Glomerular visceral epithelial cell (primary cell): ENCODE results near the gene SNX18.
"Not testable (repeated sequence)": the region's sequence is repeated elsewhere in the genome, so short reads cannot be mapped to it uniquely, and the experiment has no call there.

ENCODE experiments used
- DNase-seq: peaks from one replicate; pipeline ENCODE4 v3.0.0-alpha.2; 2016; ENCODE audit errors: extremely low spot score

The SNX18 gene, protein sequence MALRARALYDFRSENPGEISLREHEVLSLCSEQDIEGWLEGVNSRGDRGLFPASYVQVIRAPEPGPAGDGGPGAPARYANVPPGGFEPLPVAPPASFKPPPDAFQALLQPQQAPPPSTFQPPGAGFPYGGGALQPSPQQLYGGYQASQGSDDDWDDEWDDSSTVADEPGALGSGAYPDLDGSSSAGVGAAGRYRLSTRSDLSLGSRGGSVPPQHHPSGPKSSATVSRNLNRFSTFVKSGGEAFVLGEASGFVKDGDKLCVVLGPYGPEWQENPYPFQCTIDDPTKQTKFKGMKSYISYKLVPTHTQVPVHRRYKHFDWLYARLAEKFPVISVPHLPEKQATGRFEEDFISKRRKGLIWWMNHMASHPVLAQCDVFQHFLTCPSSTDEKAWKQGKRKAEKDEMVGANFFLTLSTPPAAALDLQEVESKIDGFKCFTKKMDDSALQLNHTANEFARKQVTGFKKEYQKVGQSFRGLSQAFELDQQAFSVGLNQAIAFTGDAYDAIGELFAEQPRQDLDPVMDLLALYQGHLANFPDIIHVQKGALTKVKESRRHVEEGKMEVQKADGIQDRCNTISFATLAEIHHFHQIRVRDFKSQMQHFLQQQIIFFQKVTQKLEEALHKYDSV

DNA sequence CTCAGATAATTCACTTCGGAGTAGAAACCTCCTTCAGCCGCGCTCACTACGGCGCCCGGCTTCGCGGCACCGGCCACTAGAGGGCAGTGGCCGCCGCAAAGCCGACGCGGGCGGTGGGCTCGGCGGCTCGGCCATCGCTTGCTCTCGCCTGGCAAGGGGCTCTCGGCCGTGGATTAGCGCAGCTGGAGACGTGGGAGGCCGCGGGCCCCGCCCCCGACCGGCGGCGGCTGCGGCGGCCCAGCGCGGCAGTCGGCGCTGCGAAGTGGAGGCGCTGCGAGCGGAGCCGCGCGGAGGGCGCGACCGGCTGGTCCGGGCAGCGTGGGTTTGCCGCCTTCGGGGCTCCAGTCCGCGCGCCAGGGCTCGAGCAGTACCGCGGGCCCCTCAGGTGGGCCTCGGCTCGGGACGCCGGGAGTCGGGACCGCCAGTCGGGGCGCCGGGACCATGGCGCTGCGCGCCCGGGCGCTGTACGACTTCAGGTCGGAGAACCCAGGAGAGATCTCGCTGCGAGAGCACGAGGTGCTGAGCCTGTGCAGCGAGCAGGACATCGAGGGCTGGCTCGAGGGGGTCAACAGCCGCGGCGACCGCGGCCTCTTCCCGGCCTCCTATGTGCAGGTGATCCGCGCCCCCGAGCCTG, at the start of gene SNX18:
TSS of gene SNX18 (plus strand) at position 248 of the 634 bp plus-strand sequence. CDS start at position 442, 194 bp downstream.
- peak; percentile 95 for DNase-seq

DNA sequence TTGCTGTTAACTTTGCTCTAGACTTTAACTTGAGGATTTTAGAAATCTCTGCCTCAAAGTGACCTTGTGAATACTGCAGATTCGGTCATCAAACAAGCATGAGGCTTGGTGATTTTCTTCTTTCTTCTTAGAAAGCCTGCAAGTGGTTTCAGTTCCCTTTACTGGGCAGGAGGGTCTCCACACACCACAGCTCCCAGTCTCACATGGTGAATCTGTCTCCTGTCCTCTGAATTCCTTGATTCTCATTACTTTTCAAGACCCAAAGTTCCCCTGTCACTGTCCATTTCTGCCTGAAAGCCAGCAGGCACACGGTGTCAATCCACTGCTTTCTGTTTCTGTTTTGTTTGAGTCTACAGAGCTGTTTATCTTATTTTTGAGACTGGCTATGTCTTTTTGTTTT, 47.9 kb upstream of the SNX18 start:
- no peak for DNase-seq

DNA sequence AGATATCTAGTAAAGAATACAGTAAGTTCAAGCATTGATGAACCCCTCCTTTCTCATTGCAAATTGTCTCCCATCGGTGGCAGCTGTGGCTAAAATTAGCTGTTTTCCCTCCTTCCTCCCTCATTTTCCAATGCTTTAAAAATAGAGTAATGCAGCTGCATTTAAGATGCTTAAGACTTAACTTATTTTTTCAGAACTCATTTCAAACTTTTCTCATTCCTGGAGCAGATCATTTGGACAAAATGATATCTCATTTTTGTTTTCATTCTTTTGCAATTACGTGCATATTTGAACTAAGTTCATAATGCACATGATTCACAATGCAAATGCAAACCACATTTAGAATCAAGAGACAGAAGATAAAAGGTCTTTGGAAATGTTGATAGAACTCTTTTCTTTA, 47.4 kb upstream of the SNX18 start:
- DNase-seq: no peak

- no peak for DNase-seq
Observed at GRCh38 chr5:54470677-54471076, 46.9 kb upstream of the SNX18 start.

GRCh38 chr5:54471398-54471797, 46.2 kb upstream of the SNX18 start:
- no peak for DNase-seq

GRCh38 chr5:54476682-54477081, 40.9 kb upstream of the SNX18 start:
- no peak for DNase-seq

DNA sequence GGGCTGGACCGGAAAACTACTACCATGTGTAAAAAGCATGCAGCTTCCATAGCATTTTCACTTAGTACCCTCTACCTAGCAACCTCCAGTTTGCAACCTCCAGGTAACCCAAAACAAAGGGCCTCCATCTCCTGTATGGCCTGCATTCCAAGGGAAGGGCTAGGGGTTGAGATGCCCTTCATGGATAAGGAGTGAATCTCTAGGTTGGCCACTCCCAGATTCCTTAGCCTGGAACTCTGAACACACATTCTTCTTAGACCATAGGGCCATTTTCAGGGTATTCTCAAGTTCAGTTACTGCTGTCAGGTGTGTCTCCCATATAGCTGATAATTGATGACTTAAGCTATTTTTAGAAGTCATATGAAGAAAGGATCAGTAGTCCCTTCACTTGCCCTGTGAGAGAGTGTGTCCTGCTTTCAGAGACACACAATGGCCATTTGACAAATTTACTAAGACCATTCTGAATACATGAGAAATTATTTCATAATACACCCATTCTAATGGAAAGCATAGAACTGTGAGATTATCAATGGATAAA, 39.5 kb upstream of the SNX18 start:
- DNase-seq: no peak

GRCh38 chr5:54480296-54480695, 37.3 kb upstream of the SNX18 start:
- peak; percentile 22 for DNase-seq

- no peak for DNase-seq
Observed at GRCh38 chr5:54484219-54484894, 33.2 kb upstream of the SNX18 start.

GRCh38 chr5:54485659-54486058, 31.9 kb upstream of the SNX18 start:
- not testable (repeated sequence) for DNase-seq

DNA sequence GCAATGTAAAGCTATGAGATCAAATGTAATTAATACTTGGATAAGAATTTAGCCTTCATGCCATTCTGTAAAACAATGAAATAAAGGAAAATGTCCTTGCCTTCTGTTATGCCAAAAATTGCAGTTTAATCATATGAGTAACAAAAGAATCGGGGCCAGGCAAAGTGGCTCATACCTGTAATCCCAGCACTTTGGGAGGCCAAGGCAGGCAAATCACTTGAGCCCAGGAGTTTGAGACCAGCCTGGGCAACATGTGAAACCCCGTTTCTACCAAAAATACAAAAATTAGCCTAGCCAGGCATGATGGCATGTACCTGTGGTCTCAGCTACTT, 27.9 kb upstream of the SNX18 start:
- DNase-seq: not testable (repeated sequence)

GRCh38 chr5:54491326-54491725, 26.2 kb upstream of the SNX18 start:
- no peak for DNase-seq

GRCh38 chr5:54492178-54492577, 25.4 kb upstream of the SNX18 start:
- no peak for DNase-seq

GRCh38 chr5:54495027-54495426, 22.5 kb upstream of the SNX18 start:
- no peak for DNase-seq

- DNase-seq: peak; percentile 61
Observed at GRCh38 chr5:54514291-54514690, 3.3 kb upstream of the SNX18 start.

DNA sequence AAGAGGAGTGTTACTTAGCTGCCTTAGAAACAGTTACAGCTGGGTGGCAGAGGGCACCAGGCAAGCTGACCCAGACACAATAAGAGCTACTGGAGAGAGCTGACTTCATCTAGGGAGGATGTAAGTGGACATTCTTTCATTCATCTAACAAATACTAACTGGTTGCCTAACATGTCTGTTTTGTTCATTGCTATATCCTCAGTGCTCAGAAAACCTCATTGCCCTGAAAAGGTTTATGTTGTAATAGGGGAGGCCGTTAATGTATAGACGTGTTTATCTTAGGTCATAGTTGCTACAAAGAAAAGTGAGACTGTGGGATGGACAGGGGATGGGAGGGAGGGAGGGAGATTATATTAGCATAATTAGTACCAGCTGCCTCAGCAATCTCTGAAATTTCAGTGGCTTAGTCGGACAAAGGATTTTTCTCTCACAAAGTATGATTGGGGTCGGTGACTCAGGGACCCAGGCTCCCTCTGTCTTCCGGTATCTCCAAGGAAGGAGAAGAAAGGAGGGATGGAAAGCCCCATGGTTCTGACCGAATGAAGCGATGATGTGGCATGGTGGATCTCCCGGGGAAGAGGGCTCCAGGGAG, 2.6 kb upstream of the SNX18 start:
- DNase-seq: peak; percentile 32

DNA sequence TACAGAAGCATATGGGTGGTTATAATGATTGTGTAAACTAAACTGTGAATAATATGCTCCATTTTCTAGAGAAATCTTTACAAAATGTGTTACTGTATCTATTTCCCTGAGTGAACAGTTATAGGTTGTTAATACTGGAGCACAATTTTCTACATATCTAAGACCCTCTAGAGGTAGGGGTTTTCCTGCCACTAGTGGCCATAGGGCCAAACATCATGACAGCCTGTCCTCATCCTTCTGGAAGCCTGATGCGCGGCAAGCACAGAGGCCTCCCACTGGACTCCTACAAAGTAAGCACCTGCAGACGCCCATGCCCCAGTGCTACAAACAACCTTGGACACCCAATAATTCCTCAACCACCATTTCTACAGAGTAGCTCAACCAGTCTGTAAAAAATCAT, 1.9 kb upstream of the SNX18 start:
- no peak for DNase-seq

DNA sequence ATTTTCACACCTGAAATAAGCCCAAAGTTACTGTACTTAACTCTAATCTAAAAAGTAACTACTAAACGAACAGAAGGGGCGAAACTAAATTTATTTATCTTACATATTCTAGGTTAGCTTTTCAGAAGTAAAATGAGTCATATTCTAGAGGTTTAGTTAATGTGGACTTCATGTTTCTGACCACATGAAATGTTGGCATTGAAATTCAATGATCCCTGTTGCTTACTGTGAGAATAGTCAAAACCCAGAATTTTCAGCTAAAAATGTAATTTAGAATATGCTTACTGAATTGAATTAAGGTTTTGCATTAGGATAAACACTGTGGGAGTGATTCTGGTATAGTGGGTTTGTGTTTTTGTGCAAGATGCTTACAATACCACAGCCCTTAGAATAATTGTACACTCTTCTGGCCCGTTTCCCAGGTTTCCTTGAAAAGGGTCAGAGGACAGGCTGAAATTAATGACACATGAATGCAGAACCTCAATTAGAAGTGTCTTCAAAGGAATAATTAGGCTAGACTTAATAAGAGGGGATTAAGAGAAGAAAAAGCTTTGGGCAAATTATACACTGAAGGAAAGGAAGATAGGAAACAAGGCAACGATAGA, 1.4 kb upstream of the SNX18 start:
- no peak for DNase-seq

- no peak for DNase-seq
Observed at GRCh38 chr5:54517174-54517511, 416 bp upstream of the SNX18 start.

- DNase-seq: peak; percentile 51
Observed at GRCh38 chr5:54518146-54518817, 723 bp downstream of the SNX18 start.
